NK-92 (cell line): ENCODE measurements around the gene CCNL2.
"Not testable (repeated sequence)": the region's sequence is repeated elsewhere in the genome, so short reads cannot be mapped to it uniquely, and the experiment has no call there.

Source experiments
- DNase-seq: peaks from one replicate; lab custom pipeline; 2025; ENCODE audit not compliant: unreplicated experiment; lab: John Stamatoyannopoulos, UW

Gene CCNL2

GRCh38 chr1:1399187-1399871, at the start of gene CCNL2:
Gene CCNL2, minus strand, starts transcription at chr1:1399335. Its CDS starts 29 bp downstream, at chr1:1399306.
- peak; percentile 86 for DNase-seq

DNA sequence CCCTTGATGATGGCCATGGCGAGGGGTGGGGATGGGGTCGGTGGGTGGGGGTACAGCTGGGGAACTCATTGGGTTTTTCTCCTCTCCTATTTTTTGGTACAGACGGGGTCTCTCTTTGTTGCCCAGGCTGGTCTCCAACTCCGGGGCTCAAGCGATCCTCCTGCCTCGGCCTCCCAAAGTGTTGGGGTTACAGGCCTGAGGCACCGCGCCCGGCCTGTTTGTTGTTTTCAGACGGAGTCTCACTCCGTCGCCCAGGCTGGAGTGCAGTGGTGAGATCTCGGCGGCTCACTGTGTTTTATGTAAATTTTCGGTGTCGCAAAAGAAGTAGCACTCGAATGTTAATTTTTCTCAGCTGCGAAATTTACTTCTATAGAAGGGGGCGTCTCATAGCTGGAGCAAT, 47.5 kb upstream of the CCNL2 start:
- DNase-seq = not testable (repeated sequence)

DNA sequence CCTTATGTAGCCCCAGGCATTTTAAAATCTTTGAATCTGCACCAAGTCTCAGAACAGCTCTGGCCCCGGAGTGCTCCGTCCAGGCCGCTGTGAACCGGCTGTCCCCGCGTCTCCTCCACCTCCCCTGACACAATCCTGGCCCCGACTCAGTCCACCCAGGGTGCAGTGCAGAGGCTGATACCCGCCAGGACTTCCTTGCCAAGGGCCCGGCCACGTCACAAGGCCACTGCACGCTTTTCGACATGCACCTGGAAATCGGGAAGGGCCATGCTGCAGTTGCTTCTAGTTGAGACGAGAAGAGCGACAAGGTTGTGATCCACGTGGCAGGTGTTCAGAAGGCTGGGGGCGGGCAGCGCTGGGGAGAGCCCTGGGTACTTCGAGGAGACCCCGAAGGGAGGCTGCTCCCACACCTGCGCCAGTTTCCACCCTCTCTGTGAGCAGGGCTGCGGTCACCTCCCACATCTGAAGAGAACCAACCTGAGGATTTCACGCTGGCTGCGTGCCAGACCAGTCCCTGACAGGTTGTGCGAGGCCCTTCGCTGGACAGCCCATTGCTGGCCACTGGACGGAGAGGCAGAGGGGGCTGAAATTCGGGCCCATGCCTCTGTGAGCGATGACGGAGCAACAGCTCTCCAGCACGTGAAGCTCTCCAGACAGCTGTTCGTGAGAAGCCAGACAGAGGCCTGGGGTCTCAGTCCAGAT, 43.1 kb upstream of the CCNL2 start:
- no peak for DNase-seq

- no peak for DNase-seq
Measured at GRCh38 chr1:1441002-1441888, 42.1 kb upstream of the CCNL2 start.

GRCh38 chr1:1440262-1441001, 41.3 kb upstream of the CCNL2 start:
- no peak for DNase-seq

DNA sequence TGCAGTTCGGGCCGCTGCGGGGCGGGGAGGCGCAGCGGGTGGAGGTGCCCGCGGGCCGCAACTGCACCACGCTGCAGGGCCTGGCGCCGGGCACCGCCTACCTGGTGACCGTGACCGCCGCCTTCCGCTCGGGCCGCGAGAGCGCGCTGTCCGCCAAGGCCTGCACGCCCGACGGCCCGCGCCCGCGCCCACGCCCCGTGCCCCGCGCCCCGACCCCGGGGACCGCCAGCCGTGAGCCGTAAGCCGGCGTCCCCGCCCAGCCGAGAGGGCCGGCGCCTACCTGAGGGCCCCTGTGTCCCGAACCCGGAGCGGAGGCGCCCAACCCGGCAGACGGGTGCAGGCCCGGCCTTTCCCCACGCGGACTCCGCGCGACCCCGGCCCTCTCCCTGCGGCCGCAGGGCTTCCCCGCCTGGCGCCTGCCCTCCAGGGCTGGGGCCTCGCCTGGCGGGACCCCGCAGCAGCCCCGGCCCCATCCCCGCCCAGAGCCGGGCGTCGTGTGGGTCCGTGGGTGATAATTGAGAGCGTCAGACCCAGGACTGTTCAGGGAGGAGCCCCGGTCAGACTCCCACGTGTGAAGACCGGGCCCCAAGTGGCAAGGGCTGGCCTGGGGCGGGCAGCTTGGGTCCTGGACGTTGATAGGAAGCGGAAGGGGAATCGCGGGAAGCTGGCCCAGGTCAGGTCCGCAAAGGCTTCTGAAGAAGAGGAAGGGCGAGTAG, 40.6 kb upstream of the CCNL2 start:
- no peak for DNase-seq

- no peak for DNase-seq
Measured at GRCh38 chr1:1438531-1439381, 39.6 kb upstream of the CCNL2 start.

DNA sequence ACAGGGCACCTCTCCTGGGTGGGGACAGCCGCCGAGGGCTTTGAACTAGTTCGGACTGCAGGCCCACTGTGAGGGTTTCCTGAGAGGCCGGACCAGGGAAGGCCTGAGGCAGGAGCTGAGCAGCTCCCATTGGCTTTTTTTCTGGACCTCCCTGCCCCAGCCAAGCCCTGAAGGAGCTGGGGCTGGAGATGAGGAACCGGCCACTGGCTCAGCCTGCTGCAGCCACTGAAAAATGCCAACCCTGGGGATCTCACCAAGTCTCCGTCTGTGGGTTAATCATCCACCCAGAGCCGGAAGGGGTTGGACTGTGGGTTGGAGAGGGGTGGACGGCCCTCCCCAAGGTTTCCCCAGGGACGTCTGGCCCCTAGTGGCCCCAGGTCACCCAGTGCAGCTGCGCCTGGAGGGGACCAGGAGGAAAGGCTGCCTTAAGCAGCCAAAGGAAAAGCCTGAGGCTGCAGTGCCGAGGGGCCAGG, 38.8 kb upstream of the CCNL2 start:
- DNase-seq = no peak

DNA sequence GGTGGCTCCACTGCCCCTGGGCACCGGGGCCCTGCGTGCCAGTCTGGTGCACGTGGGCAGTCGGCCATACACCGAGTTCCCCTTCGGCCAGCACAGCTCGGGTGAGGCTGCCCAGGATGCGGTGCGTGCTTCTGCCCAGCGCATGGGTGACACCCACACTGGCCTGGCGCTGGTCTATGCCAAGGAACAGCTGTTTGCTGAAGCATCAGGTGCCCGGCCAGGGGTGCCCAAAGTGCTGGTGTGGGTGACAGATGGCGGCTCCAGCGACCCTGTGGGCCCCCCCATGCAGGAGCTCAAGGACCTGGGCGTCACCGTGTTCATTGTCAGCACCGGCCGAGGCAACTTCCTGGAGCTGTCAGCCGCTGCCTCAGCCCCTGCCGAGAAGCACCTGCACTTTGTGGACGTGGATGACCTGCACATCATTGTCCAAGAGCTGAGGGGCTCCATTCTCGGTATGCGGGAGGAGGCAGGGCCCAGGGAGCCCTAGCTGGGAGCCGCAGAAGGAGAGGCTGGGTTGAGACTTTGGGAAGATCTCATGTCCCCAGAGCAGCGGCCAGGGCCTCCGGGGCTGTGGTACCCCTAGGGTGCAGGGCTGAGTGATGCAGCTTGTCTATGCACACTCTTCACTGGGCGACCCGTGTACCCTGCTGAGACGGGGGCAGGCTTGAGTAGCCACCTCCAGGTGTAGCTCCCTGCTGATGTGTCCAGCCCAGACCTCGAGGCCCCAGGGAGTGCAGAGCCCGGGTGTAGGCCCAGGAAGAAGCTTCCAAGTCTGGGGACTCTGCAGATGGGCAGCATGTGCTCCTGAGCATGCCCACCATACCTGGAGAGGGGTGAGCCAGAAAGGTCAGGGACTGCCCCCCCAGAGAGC, 38.1 kb upstream of the CCNL2 start:
- DNase-seq = no peak

DNA sequence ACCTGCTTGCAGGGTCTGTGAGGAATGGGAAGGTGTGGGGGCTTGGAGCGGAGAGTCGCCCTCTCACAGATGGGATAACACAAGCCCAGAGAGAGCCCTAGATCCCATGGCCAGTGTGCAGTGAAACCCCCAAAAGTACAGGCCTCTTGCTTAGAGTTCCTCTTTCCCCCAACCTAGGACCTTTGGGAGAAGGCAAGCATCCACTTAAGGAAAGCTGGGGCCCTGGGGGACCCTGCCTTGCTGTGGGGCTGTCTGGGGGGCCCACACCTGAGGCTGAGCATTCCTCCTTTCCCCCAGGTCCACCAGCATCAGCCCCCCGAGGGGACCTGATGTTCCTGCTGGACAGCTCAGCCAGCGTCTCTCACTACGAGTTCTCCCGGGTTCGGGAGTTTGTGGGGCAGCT, 37.5 kb upstream of the CCNL2 start:
- DNase-seq = no peak

DNA sequence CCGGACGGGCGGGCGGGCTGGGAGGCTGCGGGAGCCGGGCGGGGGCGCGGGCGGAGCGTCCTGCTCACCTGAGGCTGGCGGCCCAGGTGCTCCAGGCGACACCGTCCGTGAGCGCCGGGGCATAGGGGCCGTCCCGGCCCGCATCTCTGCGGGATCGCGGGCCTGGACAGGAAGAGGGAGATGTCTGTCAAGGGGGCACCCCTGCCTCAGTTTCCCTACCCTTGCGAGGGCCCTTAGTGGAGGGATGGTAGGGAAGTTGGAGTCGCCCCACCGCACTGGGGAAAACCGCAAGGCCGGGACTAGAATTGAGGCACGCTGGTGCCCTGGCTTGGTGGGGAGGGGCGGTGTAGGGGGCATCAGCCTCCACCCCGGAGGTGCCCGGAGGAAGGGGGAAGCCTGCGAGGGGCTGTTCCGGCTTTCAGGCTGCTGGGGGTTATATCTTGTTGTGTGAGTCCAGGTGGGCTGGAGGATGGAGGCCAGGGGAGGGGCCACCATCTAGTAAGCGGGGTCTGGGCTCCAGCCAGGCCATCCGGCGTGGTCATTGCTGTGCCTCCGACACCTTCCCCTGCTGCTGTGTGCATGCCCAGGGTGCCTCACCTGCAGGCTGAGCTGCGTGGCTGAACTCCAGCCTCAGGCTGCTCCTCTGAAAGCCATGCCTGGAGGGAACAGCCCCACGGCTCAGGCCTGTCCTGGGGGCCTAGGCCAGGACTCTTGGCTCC, 36.9 kb upstream of the CCNL2 start:
- no peak for DNase-seq

DNA sequence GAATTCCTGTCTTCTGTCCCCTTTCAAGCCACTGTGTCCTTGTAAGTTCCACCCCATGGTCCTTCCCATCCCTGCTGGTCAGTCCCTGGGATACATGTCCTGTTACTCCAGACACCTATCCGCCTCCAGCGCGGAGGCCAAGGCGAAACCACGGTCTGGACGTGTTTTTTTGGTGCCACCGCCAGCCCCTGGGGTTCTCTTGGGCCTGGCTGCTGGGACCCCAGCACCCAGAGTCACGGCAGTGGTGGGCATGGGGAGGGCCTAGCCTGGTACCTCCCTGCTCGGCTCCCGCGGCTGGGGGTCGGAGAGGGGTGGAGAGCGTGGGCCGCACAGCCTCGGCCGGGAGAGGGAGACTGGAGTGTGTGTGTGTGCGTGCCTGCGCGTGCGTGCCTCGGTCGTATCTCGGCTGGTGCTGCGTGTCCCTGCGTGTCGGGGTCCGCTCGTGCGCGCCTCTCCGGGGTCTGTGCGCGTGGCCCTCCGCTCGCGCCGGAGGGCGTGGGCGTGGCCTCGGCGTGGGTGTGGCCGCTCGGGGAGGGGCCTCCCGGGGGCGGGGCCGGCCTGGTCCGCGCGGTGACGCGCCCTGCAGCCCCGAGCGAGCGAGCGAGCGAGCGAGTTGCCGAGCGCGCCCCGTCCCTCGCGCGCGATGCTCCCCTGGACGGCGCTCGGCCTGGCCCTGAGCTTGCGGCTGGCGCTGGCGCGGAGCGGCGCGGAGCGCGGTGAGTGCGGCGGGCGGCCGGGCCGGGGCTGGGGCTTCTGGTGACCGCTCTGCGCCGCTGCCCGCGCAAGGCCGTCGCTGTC, 36.2 kb upstream of the CCNL2 start, which contains the start of gene VWA1:
Gene VWA1 (plus strand): TSS at position 585 of the 798 bp plus-strand sequence. CDS start 59 bp downstream, at position 644.
- DNase-seq = no peak

DNA sequence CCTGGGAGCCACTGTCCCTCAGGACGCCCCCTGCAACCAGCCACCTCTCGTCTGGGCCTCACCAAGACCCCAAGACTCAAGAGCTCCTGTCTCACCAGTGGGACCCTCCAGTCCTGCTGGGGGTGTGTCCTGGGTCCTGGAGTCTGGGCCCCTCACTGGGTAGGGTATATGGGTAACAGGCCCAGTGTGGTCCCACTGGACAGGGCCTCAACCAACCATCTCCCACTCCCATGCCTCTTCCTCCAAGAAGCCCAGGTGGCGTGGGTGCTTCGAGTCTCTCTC, 35.6 kb upstream of the CCNL2 start:
- no peak for DNase-seq

GRCh38 chr1:1434131-1434823, 35.1 kb upstream of the CCNL2 start:
- DNase-seq = no peak

DNA sequence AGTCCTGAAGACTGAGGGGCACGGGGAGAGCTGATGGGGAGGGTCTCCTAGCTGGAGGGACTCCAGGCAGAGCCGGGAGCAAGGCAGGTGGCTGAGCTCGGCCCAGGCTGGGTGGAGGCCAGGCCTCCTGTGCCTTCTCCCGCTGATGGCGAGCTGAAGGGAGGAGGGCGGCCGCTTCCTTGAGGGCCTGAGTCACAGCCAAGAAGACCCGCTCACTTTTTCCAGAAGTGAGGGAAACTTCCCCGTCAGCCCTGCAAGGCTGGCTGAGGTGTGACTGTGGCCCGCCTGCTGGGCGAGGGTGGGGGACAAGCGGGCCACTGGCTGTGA, 34.6 kb upstream of the CCNL2 start:
- no peak for DNase-seq

- no peak for DNase-seq
Measured at GRCh38 chr1:1432951-1433803, 34.0 kb upstream of the CCNL2 start.
